Measurements from ENCODE around the gene GRB2.

- TF ChIP-seq, protein P1, sequence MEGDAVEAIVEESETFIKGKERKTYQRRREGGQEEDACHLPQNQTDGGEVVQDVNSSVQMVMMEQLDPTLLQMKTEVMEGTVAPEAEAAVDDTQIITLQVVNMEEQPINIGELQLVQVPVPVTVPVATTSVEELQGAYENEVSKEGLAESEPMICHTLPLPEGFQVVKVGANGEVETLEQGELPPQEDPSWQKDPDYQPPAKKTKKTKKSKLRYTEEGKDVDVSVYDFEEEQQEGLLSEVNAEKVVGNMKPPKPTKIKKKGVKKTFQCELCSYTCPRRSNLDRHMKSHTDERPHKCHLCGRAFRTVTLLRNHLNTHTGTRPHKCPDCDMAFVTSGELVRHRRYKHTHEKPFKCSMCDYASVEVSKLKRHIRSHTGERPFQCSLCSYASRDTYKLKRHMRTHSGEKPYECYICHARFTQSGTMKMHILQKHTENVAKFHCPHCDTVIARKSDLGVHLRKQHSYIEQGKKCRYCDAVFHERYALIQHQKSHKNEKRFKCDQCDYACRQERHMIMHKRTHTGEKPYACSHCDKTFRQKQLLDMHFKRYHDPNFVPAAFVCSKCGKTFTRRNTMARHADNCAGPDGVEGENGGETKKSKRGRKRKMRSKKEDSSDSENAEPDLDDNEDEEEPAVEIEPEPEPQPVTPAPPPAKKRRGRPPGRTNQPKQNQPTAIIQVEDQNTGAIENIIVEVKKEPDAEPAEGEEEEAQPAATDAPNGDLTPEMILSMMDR (conservative IDR thresholded peaks at IDR 0.05; ENCODE audit: low read length) = no peak
- no peak for TF ChIP-seq EZH2phosphoT487 (IDR thresholded peaks at IDR 0.05; ENCODE audit: borderline replicate concordance, low read depth, low read length)
Measured at GRCh38 chr17:75361344-75361743, 44.1 kb downstream of the GRB2 start.

Measured in OCI-LY7 (cell line).